Measurements from ENCODE around the gene TCF7L1. TPM values are rescaled to one million over a fixed set of nuclear protein-coding genes. Genes with fewer than 3 reads are reported as not detected.

TCF7L1 gene
- polyA plus RNA-seq, 1 donor from 2014 or later, result not detected

DNA sequence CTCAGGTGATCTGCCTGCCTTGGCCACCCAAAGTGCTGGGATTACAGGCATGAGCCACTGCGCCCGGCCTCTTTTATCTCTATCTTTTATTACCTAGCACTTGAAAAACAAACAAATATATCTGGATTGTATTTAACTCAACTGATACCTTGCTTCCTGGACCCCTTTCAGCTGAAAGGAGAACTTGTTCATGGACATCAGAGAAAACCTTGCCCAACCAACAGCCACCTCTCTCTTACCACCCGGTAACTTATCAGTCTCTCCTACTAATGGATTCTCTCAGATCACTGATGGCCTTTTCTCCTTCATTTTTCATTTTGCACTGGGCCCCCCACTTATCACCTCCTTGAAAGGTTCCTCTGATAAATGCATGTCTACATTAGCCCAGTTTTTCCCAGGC lies 214.4 kb downstream of the TCF7L1 start:
- Histone ChIP-seq H3K9ac (ENCODE audit: low read length) (no peak overlapping the region), H3K9me3 (ENCODE audit: low read length) (no peaks in the 10 kb centered on the region), H3K27ac (ENCODE audit: low read length) (no peak overlapping the region), H4K20me1 (ENCODE audit: insufficient read depth) (no peaks in the 10 kb centered on the region), H3K9me2 (ENCODE audit: insufficient read depth, low read length) (no peaks in the 10 kb centered on the region), H3K4me2 (ENCODE audit: low read length) (no peak overlapping the region), H3K4me3 (ENCODE audit: low read length) (no peak overlapping the region), H2AFZ (ENCODE audit: low read depth, low read length) (no peak overlapping the region), H3F3A (ENCODE audit: insufficient read depth, low read length, poor library complexity, severe bottlenecking) (no peaks in the 10 kb centered on the region), H3K36me3 (ENCODE audit: insufficient read depth, low read length) (no peaks in the 10 kb centered on the region), H3K79me2 (replicated peaks; ENCODE audit: insufficient read depth, low read length) (no peaks in the 10 kb centered on the region), H3K27me3 (ENCODE audit: insufficient read depth, low read depth, low read length) (no peaks in the 10 kb centered on the region)
- no peak for TF ChIP-seq RAD21 (conservative IDR thresholded peaks at IDR 0.05)
- no peak for TF ChIP-seq SMC3 (conservative IDR thresholded peaks at IDR 0.05; ENCODE audit: poor library complexity)
- no peak for TF ChIP-seq EZH2 (IDR thresholded peaks at IDR 0.05; ENCODE audit: borderline replicate concordance, insufficient read depth, low read length, poor library complexity, severe bottlenecking)
- TF ChIP-seq POLR2AphosphoS5 (IDR thresholded peaks at IDR 0.05), result no peak
- TF ChIP-seq, protein P1, sequence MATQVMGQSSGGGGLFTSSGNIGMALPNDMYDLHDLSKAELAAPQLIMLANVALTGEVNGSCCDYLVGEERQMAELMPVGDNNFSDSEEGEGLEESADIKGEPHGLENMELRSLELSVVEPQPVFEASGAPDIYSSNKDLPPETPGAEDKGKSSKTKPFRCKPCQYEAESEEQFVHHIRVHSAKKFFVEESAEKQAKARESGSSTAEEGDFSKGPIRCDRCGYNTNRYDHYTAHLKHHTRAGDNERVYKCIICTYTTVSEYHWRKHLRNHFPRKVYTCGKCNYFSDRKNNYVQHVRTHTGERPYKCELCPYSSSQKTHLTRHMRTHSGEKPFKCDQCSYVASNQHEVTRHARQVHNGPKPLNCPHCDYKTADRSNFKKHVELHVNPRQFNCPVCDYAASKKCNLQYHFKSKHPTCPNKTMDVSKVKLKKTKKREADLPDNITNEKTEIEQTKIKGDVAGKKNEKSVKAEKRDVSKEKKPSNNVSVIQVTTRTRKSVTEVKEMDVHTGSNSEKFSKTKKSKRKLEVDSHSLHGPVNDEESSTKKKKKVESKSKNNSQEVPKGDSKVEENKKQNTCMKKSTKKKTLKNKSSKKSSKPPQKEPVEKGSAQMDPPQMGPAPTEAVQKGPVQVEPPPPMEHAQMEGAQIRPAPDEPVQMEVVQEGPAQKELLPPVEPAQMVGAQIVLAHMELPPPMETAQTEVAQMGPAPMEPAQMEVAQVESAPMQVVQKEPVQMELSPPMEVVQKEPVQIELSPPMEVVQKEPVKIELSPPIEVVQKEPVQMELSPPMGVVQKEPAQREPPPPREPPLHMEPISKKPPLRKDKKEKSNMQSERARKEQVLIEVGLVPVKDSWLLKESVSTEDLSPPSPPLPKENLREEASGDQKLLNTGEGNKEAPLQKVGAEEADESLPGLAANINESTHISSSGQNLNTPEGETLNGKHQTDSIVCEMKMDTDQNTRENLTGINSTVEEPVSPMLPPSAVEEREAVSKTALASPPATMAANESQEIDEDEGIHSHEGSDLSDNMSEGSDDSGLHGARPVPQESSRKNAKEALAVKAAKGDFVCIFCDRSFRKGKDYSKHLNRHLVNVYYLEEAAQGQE (IDR thresholded peaks at IDR 0.05; ENCODE audit: borderline replicate concordance), result no peak
- TF ChIP-seq EP300 (conservative IDR thresholded peaks at IDR 0.05; ENCODE audit: poor library complexity, severe bottlenecking), result no peak
- TF ChIP-seq, protein P2, sequence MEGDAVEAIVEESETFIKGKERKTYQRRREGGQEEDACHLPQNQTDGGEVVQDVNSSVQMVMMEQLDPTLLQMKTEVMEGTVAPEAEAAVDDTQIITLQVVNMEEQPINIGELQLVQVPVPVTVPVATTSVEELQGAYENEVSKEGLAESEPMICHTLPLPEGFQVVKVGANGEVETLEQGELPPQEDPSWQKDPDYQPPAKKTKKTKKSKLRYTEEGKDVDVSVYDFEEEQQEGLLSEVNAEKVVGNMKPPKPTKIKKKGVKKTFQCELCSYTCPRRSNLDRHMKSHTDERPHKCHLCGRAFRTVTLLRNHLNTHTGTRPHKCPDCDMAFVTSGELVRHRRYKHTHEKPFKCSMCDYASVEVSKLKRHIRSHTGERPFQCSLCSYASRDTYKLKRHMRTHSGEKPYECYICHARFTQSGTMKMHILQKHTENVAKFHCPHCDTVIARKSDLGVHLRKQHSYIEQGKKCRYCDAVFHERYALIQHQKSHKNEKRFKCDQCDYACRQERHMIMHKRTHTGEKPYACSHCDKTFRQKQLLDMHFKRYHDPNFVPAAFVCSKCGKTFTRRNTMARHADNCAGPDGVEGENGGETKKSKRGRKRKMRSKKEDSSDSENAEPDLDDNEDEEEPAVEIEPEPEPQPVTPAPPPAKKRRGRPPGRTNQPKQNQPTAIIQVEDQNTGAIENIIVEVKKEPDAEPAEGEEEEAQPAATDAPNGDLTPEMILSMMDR (IDR thresholded peaks at IDR 0.05; ENCODE audit: poor library complexity, severe bottlenecking), result no peak
- TF ChIP-seq TAF1 (IDR thresholded peaks at IDR 0.05; ENCODE audit: low read depth), result no peak
- TF ChIP-seq MXI1 (conservative IDR thresholded peaks at IDR 0.05; ENCODE audit: poor library complexity, severe bottlenecking), result no peak

DNA sequence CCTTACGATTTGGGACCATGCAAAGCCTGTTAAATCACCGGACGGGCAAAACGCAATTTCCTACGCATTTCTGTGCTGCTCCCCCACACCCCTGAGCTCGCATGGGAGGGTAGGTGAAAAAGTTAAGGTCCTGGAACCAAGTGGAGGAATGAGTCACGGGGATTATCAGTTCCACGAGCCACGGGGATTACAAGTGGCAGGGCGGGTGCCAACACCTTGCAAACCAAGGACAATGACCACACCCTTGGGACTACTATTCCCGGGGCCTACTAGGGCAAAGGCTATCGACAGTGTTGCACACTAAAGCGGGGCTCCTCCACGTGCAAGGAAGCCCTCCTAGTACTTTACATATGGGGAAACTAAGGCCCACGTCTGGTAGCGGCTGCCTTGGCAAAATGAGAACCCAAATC lies 220.7 kb downstream of the TCF7L1 start:
- Histone ChIP-seq H3K9me3 (ENCODE audit: low read length) (no peaks in the 10 kb centered on the region), H3K27me3 (ENCODE audit: insufficient read depth, low read depth, low read length) (no peaks in the 10 kb centered on the region), H3K79me2 (replicated peaks; ENCODE audit: insufficient read depth, low read length) (peaks cover 4% of the 10 kb centered on the region), H3K36me3 (ENCODE audit: insufficient read depth, low read length) (no peaks in the 10 kb centered on the region), H3F3A (ENCODE audit: insufficient read depth, low read length, poor library complexity, severe bottlenecking) (no peaks in the 10 kb centered on the region), H3K4me2 (ENCODE audit: low read length) (peak overlapping the region; percentile 56), H3K9me2 (ENCODE audit: insufficient read depth, low read length) (no peaks in the 10 kb centered on the region), H2AFZ (ENCODE audit: low read depth, low read length) (peak overlapping the region; percentile 29), H4K20me1 (ENCODE audit: insufficient read depth) (no peaks in the 10 kb centered on the region), H3K27ac (ENCODE audit: low read length) (peak overlapping the region; percentile 46), H3K4me3 (ENCODE audit: low read length) (peak overlapping the region; percentile 85), H3K9ac (ENCODE audit: low read length) (peak overlapping the region; percentile 77)
- no peak for TF ChIP-seq TAF1 (IDR thresholded peaks at IDR 0.05; ENCODE audit: low read depth)
